ENCODE measurements around the gene BMP5. TPM values are rescaled to one million over a fixed set of nuclear protein-coding genes. Genes with fewer than 3 reads are reported as not detected.

Gene BMP5
- total and polyA plus RNA-seq, 2 of the 8 experiments (the other 6 are each of a cell fraction or from before 2014, with no cell fraction given), result 0.02 TPM; not detected in 1

DNA sequence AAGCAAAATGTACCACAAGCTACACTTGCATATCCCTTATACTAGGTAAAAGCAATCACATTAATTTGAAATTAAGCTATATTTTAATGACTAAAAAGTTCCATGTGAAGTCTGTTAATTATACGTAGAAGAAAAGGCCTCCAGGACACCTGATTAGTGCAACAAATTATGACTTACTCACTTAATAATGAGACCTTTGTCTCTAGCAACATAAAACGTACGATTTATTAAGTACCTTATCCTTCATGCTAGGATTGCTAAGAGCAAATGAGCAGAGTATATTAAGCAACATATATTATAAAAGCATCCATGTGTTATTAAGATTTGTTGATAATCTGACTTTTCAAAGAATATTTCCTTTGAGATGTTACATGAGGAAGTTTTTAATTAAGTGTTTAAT, 2.5 kb downstream of the BMP5 start:
- Histone ChIP-seq H3K23me2 (ENCODE audit: low read depth, low read length) (no peaks in the 10 kb centered on the region), H3K4ac (replicated peaks; ENCODE audit: insufficient read length, low read depth, low read length) (no peak overlapping the region), H4K20me1 (replicated peaks in 1 of 2; ENCODE audit: control insufficient read depth in 1 of 2, insufficient read depth in 2 of 2, low read length in 2 of 2) (no peaks in the 10 kb centered on the region), H2AK5ac (ENCODE audit: low read depth, low read length) (no peak overlapping the region), H3K79me1 (ENCODE audit: low read depth, low read length) (no peaks in the 10 kb centered on the region), H3K36me3 (ENCODE audit: control insufficient read depth in 2 of 4, insufficient read depth in 4 of 4, low read length in 3 of 4) (no peaks in the 10 kb centered on the region), H3K79me2 (ENCODE audit: control insufficient read depth in 1 of 2, insufficient read depth in 2 of 2, low read length in 2 of 2) (no peaks in the 10 kb centered on the region), H3K27me3 (replicated peaks in 1 of 4; ENCODE audit: control insufficient read depth in 3 of 4, extremely low read depth in 1 of 4, insufficient read depth in 3 of 4, low read length in 3 of 4) (no peaks in the 10 kb centered on the region), H3K18ac (ENCODE audit: extremely low read depth, low read length) (no peak overlapping the region), H2BK120ac (replicated peaks; ENCODE audit: low read depth, low read length) (no peak overlapping the region), H3K23ac (ENCODE audit: insufficient read length) (no peak overlapping the region), H4K8ac (ENCODE audit: extremely low read depth, insufficient read depth, low read length) (no peak overlapping the region), H2BK12ac (ENCODE audit: low read depth, low read length) (no peak overlapping the region), H3K9me3 (ENCODE audit: insufficient read depth in 2 of 2, low read depth in 1 of 2, low read length in 1 of 2) (no peaks in the 10 kb centered on the region), H3K4me3 (ENCODE audit: extremely low read depth in 1 of 4, insufficient read depth in 2 of 4, low read depth in 3 of 4, low read length in 4 of 4) (no peak overlapping the region), H2BK15ac (ENCODE audit: low read length) (no peak overlapping the region), H2BK5ac (ENCODE audit: low read depth, low read length) (no peak overlapping the region), H2AFZ (ENCODE audit: low read length) (no peak overlapping the region), H4K5ac (ENCODE audit: insufficient read length, low read depth, low read length) (no peak overlapping the region), H3K56ac (replicated peaks; ENCODE audit: insufficient read length, low read depth, low read length) (no peak overlapping the region), H3K9ac (replicated peaks in 1 of 4; ENCODE audit: extremely low read depth in 1 of 4, low read depth in 3 of 4, low read length in 3 of 4) (no peak overlapping the region), H3K4me1 (replicated peaks in 1 of 4; ENCODE audit: control insufficient read depth in 3 of 4, insufficient read depth in 4 of 4, low read length in 3 of 4) (peaks cover 0 to 4% (median 0%) of the 10 kb centered on the region in 4 experiments; a peak in 2 of 7 replicates), H3K4me2 (ENCODE audit: insufficient read depth in 1 of 2, low read depth in 2 of 2, low read length in 2 of 2) (no peak overlapping the region), H2BK20ac (ENCODE audit: low read length) (no peak overlapping the region), H3K27ac (ENCODE audit: low read depth, low read length) (no peak overlapping the region), H4K91ac (replicated peaks; ENCODE audit: insufficient read length, low read length) (no peak overlapping the region), H3K14ac (ENCODE audit: insufficient read length) (no peak overlapping the region)
- CTCF ChIA-PET (ENCODE audit: partially characterized antibody), result interaction anchor here (1.0 to 1.7 kb wide), 2 partner anchors 20 to 256 kb away, joined by 3 to 5 read pairs; no protein-coding TSS in a partner anchor
- FAIRE-seq (no peak), DNase-seq (ENCODE audit: low read depth in 1 of 2, low spot score in 2 of 2) (no peak)
- 88% methylated on average over 3 of the region's 3 CpGs; no CpG with 5 or more reads in 1 of the 2 experiments for WGBS, 2 experiments (ENCODE audit: extremely low coverage in 1 of 2, insufficient coverage in 1 of 2, insufficient read length in 1 of 2, insufficient replicate concordance in 2 of 2, low coverage in 1 of 2, low lambda C conversion rate in 2 of 2, missing lambda C conversion rate in 1 of 2)
- POLR2A ChIA-PET (ENCODE audit: partially characterized antibody), result no interaction called here
